Upper lobe of left lung (tissue), 4 donors: Measurements from ENCODE around the gene MAEA.

Experiments used
- POLR2A ChIP-seq, 4 donors: fragments of 450-650 bp; IDR thresholded peaks; one replicate each; pipeline ENCODE4 v1.5.1; 2016 to 2017; ENCODE audit warnings: antibody characterized with exemption in 4 of 4, mild to moderate bottlenecking in 2 of 4
- POLR2AphosphoS5 ChIP-seq, 2 donors: sonication (generic); formaldehyde crosslinking; IDR thresholded peaks; one replicate each; pipeline ENCODE4 v1.5.1; 2017; ENCODE audit warnings: antibody characterized with exemption in 2 of 2

DNA sequence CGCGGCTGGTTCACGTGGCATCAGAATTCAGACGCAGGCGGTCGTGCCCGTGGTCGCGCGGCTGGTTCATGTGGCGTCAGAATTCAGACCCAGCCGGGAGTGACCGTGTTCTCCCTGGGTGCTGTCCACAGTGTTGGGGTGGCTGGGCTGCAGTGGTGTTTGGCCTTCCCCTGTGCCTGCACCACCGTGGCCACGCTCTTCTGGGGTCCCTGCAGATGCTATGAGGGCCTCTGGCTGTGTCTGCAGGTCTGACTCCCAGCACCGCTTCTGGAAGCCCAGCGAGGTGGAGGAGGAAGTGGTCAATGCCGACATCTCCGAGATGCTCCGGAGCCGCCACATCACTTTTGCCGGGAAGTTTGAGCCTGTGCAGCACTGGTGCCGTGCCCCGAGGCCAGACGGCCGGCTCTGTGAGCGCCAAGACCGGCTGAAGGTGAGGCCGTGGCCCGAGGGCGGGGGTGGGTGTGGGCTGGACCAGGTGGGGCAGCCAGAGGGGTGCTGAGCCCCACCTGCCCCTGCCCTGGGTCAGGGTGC lies 90.2 kb downstream of the MAEA start:
- TF ChIP-seq POLR2AphosphoS5 (IDR thresholded peaks at IDR 0.05) (no peak), POLR2A (IDR thresholded peaks at IDR 0.05) (no peak)
